Right forelimb (tissue), 1 donor: ENCODE measurements around the gene PRDM16.

Experiments used
- DNase-seq: peaks from one replicate; pipeline ENCODE4 v3.0.0-alpha.2; 2018

Gene PRDM16

GRCh38 chr1:3314491-3315381 is 245.7 kb downstream of the PRDM16 start:
- DNase-seq: no peak

- no peak for DNase-seq
Observed at GRCh38 chr1:3315399-3316339, 246.7 kb downstream of the PRDM16 start.

GRCh38 chr1:3316340-3316943 is 247.4 kb downstream of the PRDM16 start:
- no peak for DNase-seq

- DNase-seq: no peak
Observed at GRCh38 chr1:3317456-3317855, 248.5 kb downstream of the PRDM16 start.

- no peak for DNase-seq
Observed at GRCh38 chr1:3318329-3318728, 249.3 kb downstream of the PRDM16 start.

- no peak for DNase-seq
Observed at GRCh38 chr1:3319874-3320245, 250.9 kb downstream of the PRDM16 start.

- no peak for DNase-seq
Observed at GRCh38 chr1:3320246-3321152, 251.5 kb downstream of the PRDM16 start.

GRCh38 chr1:3321559-3322449 is 252.8 kb downstream of the PRDM16 start:
- DNase-seq: no peak

GRCh38 chr1:3322450-3323020 is 253.5 kb downstream of the PRDM16 start:
- no peak for DNase-seq

- no peak for DNase-seq
Observed at GRCh38 chr1:3323021-3323795, 254.2 kb downstream of the PRDM16 start.

GRCh38 chr1:3323796-3324703 is 255.0 kb downstream of the PRDM16 start:
- no peak for DNase-seq

- DNase-seq: no peak
Observed at GRCh38 chr1:3324704-3325535, 255.9 kb downstream of the PRDM16 start.

GRCh38 chr1:3326516-3327388 is 257.7 kb downstream of the PRDM16 start:
- no peak for DNase-seq

GRCh38 chr1:3327389-3327702 is 258.3 kb downstream of the PRDM16 start:
- DNase-seq: no peak

GRCh38 chr1:3327936-3328590 is 259.1 kb downstream of the PRDM16 start:
- no peak for DNase-seq

GRCh38 chr1:3329640-3330281 is 260.8 kb downstream of the PRDM16 start:
- DNase-seq: no peak
